LNCAP (cell line): ENCODE data around the gene ADAM22.
A peak's percentile ranks its signal among the peaks of the same experiment; 100 is the strongest.

Source experiments
- CTCF ChIP-seq: fragments of 450-650 bp; IDR thresholded peaks from 2 replicates; pipeline ENCODE4 v1.5.1; 2017; ENCODE audit warnings: mild to moderate bottlenecking

Gene ADAM22

GRCh38 chr7:88102675-88103074, 168.6 kb downstream of the ADAM22 start:
- no peak for TF ChIP-seq CTCF

GRCh38 chr7:88104732-88105131, 170.7 kb downstream of the ADAM22 start:
- TF ChIP-seq CTCF, result no peak

GRCh38 chr7:88105231-88105630, 171.2 kb downstream of the ADAM22 start:
- no peak for TF ChIP-seq CTCF

GRCh38 chr7:88106434-88106833, 172.4 kb downstream of the ADAM22 start:
- no peak for TF ChIP-seq CTCF

GRCh38 chr7:88109612-88110011, 175.6 kb downstream of the ADAM22 start:
- no peak for TF ChIP-seq CTCF

- peak; percentile 66 for TF ChIP-seq CTCF
Measured at GRCh38 chr7:88111140-88111743, 177.2 kb downstream of the ADAM22 start.

- no peak for TF ChIP-seq CTCF
Measured at GRCh38 chr7:88111954-88112471, 178.0 kb downstream of the ADAM22 start.
